Body of pancreas (tissue), 4 donors: ENCODE measurements around the gene WDR64. TPM values are rescaled to one million over a fixed set of nuclear protein-coding genes. Genes with fewer than 3 reads are reported as not detected.

Experiments used
- ATAC-seq: fragments of 150-250 bp; one replicate; pipeline ENCODE4 v1.9.1; 2016
- DNase-seq, 4 donors: peaks; one replicate each; pipeline ENCODE4 v3.0.0-alpha.2; 2019
- H3K27ac ChIP-seq, 4 donors: fragments of 200-600 bp; sonication (generic); 1 replicate in 3 of 4; 2 replicates in 1 of 4; pipeline versions ENCODE4 v1.5.1 to v1.6.1; 2016 to 2019; ENCODE audit warnings: mild to moderate bottlenecking in 1 of 4, mixed read lengths in 1 of 4, moderate library complexity in 1 of 4
- H3K27me3 ChIP-seq, 2 donors: fragments of 200-600 bp; sonication (generic); one replicate each; pipeline ENCODE4 v1.6.0; 2016; ENCODE audit warnings: mild to moderate bottlenecking in 1 of 2
- H3K36me3 ChIP-seq, 2 donors: fragments of 200-600 bp; sonication (generic); replicated peaks in 1 of 2; 2 replicates each; pipeline ENCODE4 v1.5.1; 2016; ENCODE audit warnings: low read depth in 2 of 2; ENCODE audit not compliant: insufficient read depth in 1 of 2
- H3K4me1 ChIP-seq: fragments of 200-600 bp; sonication (generic); one replicate; pipeline ENCODE4 v1.6.0; 2016
- H3K4me3 ChIP-seq, 2 donors: fragments of 200-600 bp; sonication (generic); 1 replicate in 1 of 2; 2 replicates in 1 of 2; pipeline ENCODE4 v1.5.1; 2016 to 2019
- H3K9me3 ChIP-seq, 3 donors: fragments of 200-600 bp; sonication (generic); 1 replicate in 2 of 3; 2 replicates in 1 of 3; pipeline ENCODE4 v1.5.1; 2016
- POLR2A ChIP-seq, 3 donors: fragments of 450-650 bp; IDR thresholded peaks; one replicate each; pipeline ENCODE4 v1.6.1; 2016; ENCODE audit warnings: antibody characterized with exemption in 3 of 3, mild to moderate bottlenecking in 2 of 3
- WGBS, 2 donors: methylation state at CpG; one replicate each; pipeline ENCODE4 v1.1.5; 2017; 5-methylcytosine and 5-hydroxymethylcytosine counted together
- intact Hi-C: fragments of 100-400 bp; cut with DNase I; formaldehyde crosslinking; loops from one replicate; pipeline ENCODE4 v1.15.1; 2023
- total RNA-seq, 2 donors: library from RNA; depleted of rRNA; stranded (reverse); fragments of >200 nt; gene quantifications; one replicate each; pipeline ENCODE4 v1.1.0, GENCODE V29; 2016
- TF ChIP-seq, protein P1 (sequence below), 7 experiments: fragments of 450-650 bp in 4 of 7; fragments of 200-600 bp in 3 of 7; sonication (generic) in 3 of 7; IDR thresholded peaks; one replicate each; pipeline ENCODE4 v1.5.1; 2016 to 2019; ENCODE audit warnings: antibody characterized with exemption in 7 of 7

WDR64 gene
- total RNA-seq, 2 donors from 2014 or later = not detected

DNA sequence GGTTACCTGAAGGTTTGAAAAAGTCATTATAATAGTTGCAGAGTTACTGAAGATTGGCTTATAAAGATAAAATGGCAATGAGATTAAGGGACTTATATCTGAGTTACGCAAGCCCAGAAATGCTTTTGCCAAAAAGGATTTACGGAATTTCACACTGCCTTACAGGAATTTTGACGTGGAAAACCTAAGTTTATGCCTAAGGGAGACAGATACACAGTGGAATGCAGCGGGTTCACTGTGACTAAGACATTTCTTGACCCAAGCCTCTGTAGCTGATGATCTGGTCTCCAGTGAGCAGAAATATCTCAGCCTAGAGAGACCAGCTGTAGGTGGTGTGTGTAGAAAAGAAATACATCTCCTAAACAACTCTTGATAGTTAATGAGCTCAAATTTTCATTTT lies 185.8 kb downstream of the WDR64 start:
- H3K4me3 ChIP-seq = no peak overlapping the region
- intact Hi-C loops = no loop called here
- no peaks in the 10 kb centered on the region for H3K9me3 ChIP-seq
- DNase-seq = no peak
- 76 to 80% methylated on average over 4 of the region's 4 CpGs for WGBS, 2 donors
- H3K4me1 ChIP-seq = no peaks in the 10 kb centered on the region
- TF ChIP-seq POLR2A (IDR thresholded peaks at IDR 0.05) = no peak
- TF ChIP-seq, protein P1, sequence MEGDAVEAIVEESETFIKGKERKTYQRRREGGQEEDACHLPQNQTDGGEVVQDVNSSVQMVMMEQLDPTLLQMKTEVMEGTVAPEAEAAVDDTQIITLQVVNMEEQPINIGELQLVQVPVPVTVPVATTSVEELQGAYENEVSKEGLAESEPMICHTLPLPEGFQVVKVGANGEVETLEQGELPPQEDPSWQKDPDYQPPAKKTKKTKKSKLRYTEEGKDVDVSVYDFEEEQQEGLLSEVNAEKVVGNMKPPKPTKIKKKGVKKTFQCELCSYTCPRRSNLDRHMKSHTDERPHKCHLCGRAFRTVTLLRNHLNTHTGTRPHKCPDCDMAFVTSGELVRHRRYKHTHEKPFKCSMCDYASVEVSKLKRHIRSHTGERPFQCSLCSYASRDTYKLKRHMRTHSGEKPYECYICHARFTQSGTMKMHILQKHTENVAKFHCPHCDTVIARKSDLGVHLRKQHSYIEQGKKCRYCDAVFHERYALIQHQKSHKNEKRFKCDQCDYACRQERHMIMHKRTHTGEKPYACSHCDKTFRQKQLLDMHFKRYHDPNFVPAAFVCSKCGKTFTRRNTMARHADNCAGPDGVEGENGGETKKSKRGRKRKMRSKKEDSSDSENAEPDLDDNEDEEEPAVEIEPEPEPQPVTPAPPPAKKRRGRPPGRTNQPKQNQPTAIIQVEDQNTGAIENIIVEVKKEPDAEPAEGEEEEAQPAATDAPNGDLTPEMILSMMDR (IDR thresholded peaks at IDR 0.05) = no peak
- ATAC-seq = no peak
- H3K27me3 ChIP-seq = no peaks in the 10 kb centered on the region
- H3K36me3 ChIP-seq = no peaks in the 10 kb centered on the region
- H3K27ac ChIP-seq = no peak overlapping the region

DNA sequence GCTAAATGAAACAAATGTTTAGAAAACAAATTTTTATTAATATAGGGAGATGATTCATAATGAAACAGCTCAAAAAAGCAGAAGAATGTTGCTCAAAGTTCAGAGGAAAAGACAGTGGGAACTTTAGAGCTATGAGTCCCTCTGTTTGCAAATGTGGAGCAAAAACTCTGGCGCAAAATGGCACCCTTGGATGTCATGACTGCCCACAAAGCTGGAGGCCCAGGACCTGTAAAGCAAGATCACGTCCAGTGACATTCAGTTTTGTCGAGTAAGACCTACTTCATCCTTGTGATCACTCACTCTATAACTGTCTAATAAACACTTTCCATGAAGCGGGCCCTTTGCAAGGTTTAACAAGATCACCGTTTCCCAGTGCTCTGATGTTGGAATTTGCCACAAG lies 186.8 kb downstream of the WDR64 start:
- no peaks in the 10 kb centered on the region for H3K4me1 ChIP-seq
- WGBS, 2 donors = 93 to 94% methylated on average over 5 of the region's 5 CpGs
- TF ChIP-seq, protein P1 (IDR thresholded peaks at IDR 0.05) = no peak
- TF ChIP-seq POLR2A (IDR thresholded peaks at IDR 0.05) = no peak
- no peak overlapping the region for H3K27ac ChIP-seq
- intact Hi-C loops = no loop called here
- no peaks in the 10 kb centered on the region for H3K27me3 ChIP-seq
- DNase-seq (no peak), ATAC-seq (no peak)
- H3K36me3 ChIP-seq = no peaks in the 10 kb centered on the region
- no peaks in the 10 kb centered on the region for H3K9me3 ChIP-seq
- no peak overlapping the region for H3K4me3 ChIP-seq

DNA sequence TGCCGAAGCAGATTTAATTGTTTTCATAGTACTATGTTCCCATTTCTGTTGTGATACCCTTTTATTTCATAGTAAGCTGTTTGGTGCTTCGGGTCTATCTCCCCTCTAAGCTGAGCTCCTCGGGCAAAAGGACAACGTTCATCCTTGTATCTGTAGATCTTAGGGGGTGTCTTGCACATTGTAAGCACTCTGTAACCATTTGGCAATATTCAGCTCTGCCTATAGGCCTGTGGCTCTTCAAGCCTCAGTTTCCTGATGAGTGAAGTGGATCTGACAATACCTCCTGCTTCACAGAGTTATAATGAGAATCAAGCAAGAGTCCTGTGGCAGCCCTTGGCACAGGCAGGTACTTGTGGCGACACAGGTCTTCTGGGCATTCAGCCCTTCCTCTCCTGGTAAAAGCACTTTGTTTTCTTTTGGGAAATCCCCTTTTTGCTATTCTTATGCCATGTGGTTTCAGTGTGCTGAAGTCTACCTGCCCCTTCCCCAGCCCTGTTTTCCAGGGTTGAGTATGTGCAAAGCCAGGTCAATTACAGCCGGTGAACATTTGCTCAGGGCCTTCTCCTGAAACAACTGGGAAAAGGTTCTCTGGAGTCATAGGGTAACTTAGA lies 187.4 kb downstream of the WDR64 start:
- ATAC-seq (no peak), DNase-seq (no peak)
- Histone ChIP-seq H3K27ac (no peak overlapping the region), H3K27me3 (no peaks in the 10 kb centered on the region), H3K4me1 (no peaks in the 10 kb centered on the region), H3K4me3 (no peak overlapping the region), H3K36me3 (no peaks in the 10 kb centered on the region), H3K9me3 (no peaks in the 10 kb centered on the region)
- TF ChIP-seq POLR2A (IDR thresholded peaks at IDR 0.05) = no peak
- TF ChIP-seq, protein P1 (IDR thresholded peaks at IDR 0.05) = no peak
- 74 to 83% methylated on average over 6 of the region's 6 CpGs for WGBS, 2 donors
- intact Hi-C loops = no loop called here

DNA sequence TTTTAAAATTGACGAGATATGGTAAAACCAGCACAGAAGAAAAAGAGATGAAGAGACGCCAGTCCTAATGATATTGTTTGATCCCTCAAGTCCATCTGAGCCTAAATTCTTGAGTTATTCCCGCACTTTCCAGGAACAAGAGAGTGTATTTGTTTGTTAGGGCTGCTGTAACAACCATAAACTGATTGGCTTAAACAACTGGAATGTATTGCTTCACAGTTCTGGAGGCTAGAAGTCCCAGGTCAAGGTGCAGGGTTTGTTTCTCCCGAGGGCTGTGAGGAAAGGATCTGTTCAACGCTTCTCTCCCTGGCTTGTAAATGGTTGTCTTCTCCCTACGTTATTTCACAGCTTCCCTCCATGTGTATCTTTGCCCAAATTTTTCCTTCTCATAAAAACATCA lies 188.1 kb downstream of the WDR64 start:
- no peaks in the 10 kb centered on the region for H3K9me3 ChIP-seq
- H3K4me1 ChIP-seq = no peaks in the 10 kb centered on the region
- 71 to 79% methylated on average over 6 of the region's 6 CpGs for WGBS, 2 donors
- no peak overlapping the region for H3K27ac ChIP-seq
- intact Hi-C loops = no loop called here
- no peaks in the 10 kb centered on the region for H3K36me3 ChIP-seq
- ATAC-seq (no peak), DNase-seq (no peak)
- H3K27me3 ChIP-seq = no peaks in the 10 kb centered on the region
- no peak for TF ChIP-seq POLR2A (IDR thresholded peaks at IDR 0.05)
- TF ChIP-seq, protein P1 (IDR thresholded peaks at IDR 0.05) = no peak
- no peak overlapping the region for H3K4me3 ChIP-seq

DNA sequence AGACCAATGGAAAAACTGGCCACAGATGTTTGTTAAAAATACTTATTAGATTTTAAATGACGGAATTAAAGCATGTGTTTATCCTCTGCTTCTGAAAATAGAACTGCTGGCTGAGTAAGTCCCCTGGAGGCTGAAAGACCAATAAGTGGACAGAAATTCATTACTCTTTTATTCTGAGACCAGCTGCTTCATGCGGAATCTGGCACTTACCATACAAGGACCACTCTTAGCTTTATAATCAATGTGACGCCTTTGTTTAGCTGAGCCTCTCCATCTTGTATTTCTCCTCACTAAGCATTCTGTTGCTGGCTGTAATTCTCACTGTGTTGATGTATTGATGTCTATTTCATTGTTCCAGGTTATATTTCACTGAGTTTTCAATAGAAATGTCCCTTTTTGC lies 189.6 kb downstream of the WDR64 start:
- H3K4me3 ChIP-seq = no peak overlapping the region
- WGBS, 2 donors = 80 to 82% methylated on average over 3 of the region's 3 CpGs
- ATAC-seq (no peak), DNase-seq (no peak)
- intact Hi-C loops = no loop called here
- H3K27ac ChIP-seq = no peak overlapping the region
- H3K9me3 ChIP-seq = no peaks in the 10 kb centered on the region
- H3K4me1 ChIP-seq = no peaks in the 10 kb centered on the region
- no peaks in the 10 kb centered on the region for H3K36me3 ChIP-seq
- no peak for TF ChIP-seq POLR2A (IDR thresholded peaks at IDR 0.05)
- TF ChIP-seq, protein P1 (IDR thresholded peaks at IDR 0.05) = no peak
- H3K27me3 ChIP-seq = no peaks in the 10 kb centered on the region
